Heart right ventricle (tissue), 16 donors: Measurements from ENCODE around the gene CTSL. TPM values are rescaled to one million over a fixed set of nuclear protein-coding genes. Genes with fewer than 3 reads are reported as not detected.

ENCODE experiments used
- ATAC-seq, 8 donors: fragments of 200-7000 bp; cut with Tn5 transposase; one replicate each; pipeline ENCODE4 v1.9.1; 2020; ENCODE audit warnings: mild to moderate bottlenecking in 8 of 8, moderate library complexity in 8 of 8, moderate number of reproducible peaks in 1 of 8
- DNase-seq, 2 donors: peaks; one replicate each; pipeline ENCODE4 v3.0.0-alpha.2; 2020
- H3K27ac ChIP-seq, 10 donors: fragments of 200-600 bp; sonication (generic) in 2 of 10; one replicate each; pipeline versions ENCODE4 v1.5.0 to v1.8.0; 2020 to 2022; ENCODE audit warnings: mild to moderate bottlenecking in 3 of 10
- H3K27me3 ChIP-seq, 7 donors: fragments of 200-600 bp; one replicate each; pipeline ENCODE4 v1.8.0; 2021 to 2022; ENCODE audit warnings: mild to moderate bottlenecking in 2 of 7
- H3K36me3 ChIP-seq, 9 donors: fragments of 200-600 bp; sonication (generic) in 1 of 9; one replicate each; pipeline versions ENCODE4 v1.5.0 to v1.8.0; 2020 to 2022; ENCODE audit warnings: mild to moderate bottlenecking in 2 of 9
- H3K4me1 ChIP-seq, 9 donors: fragments of 200-600 bp; sonication (generic) in 1 of 9; one replicate each; pipeline versions ENCODE4 v1.5.0 to v1.8.0; 2020 to 2022; ENCODE audit warnings: mild to moderate bottlenecking in 4 of 9
- H3K4me3 ChIP-seq, 10 donors: fragments of 200-600 bp; sonication (generic) in 2 of 10; one replicate each; pipeline versions ENCODE4 v1.5.0 to v1.8.0; 2020 to 2022; ENCODE audit warnings: mild to moderate bottlenecking in 7 of 10, moderate library complexity in 2 of 10
- H3K9me3 ChIP-seq, 11 donors: fragments of 200-600 bp in 10 of 11; sonication (generic) in 2 of 11; one replicate each; pipeline versions ENCODE4 v1.5.0 to v1.8.0; 2013 to 2022; ENCODE audit warnings: mild to moderate bottlenecking in 2 of 11, control low read depth in 1 of 11, moderate library complexity in 1 of 11
- CTCF ChIP-seq, 9 donors: fragments of 200-600 bp; sonication (generic) in 2 of 9; IDR thresholded peaks; one replicate each; pipeline versions ENCODE4 v1.5.0 to v1.8.0; 2021 to 2022; ENCODE audit warnings: antibody characterized with exemption in 9 of 9, mild to moderate bottlenecking in 5 of 9, moderate library complexity in 1 of 9
- WGBS, 2 donors: extraction: QIAGEN DNeasy Blood & Tissue Kit; methylation state at CpG; one replicate each; pipeline ENCODE4 v1.1.7; 2013; ENCODE audit warnings: inconsistent platforms in 1 of 2; 5-methylcytosine and 5-hydroxymethylcytosine counted together
- intact Hi-C, 10 donors: fragments of 100-400 bp; cut with DNase I; formaldehyde crosslinking; loops; one replicate each; pipeline versions ENCODE4 v1.11.1 to v1.14.2; 2022
- polyA plus RNA-seq, 2 donors: library from polyadenylated mRNA; stranded (reverse); fragments of 200-250 nt; gene quantifications; one replicate each; pipeline ENCODE4 v1.2.3, GENCODE V29; 2013
- total RNA-seq, 10 donors: library from RNA; stranded (reverse); fragmentation: NEBNext Ultra II Directional in 3 of 10; extraction: Animal tissue kit (Norgen Biotek cat#: 25700) in 3 of 10; gene quantifications; one replicate each; pipeline versions ENCODE4 v1.2.1 to v1.2.4, GENCODE V29; 2021 to 2023
- donor health status: Arrhythmogenic right ventricular cardiomyopathy.
- donor health status: ischemic (EF 13 %, LVEDD 7.1; RV severe dilation, severe dysfunction).
- donor health status: healthy with polysubstance abuse.
- donor health status: DM: no; HTN: yes; CAD: no.
- donor health status: DM: no; HTN: no; CAD: no.
- donor health status: ischemic (EF 25% LVEDD 6.9; RV normal size, moderate dysfunction).
- donor health status: ischemic (EF 25% LVEDD 5.7; RV mildly dilated, moderate dysfunction).
- donor health status: healthy.
- donor health status: DM: yes; HTN: yes; CAD: no.
- donor health status: Ischemic cardiomyopathy.
- donor health status: ischemic (EF 35%, LVEDD 5.7; RV mildly dilated, moderate dysfunction).
- donor health status: nonischemic (EF 11% LVEDD 7.7; RV severe dilation, severe dysfunction).
- donor health status: DM: yes; HTN: yes; CAD: no.
- donor health status: PGD.
- donor health status: ischemic (EF 29% LVEDD 5.4; RV normal size, mild dysfunction).
- donor health status: nonischemic (EF 23%, LVEDD 6.1; RV moderate dilation, normal function).

Gene CTSL
- total and polyA plus RNA-seq, 12 donors: 75.8 to 189 (median 134) TPM

- WGBS, 2 donors: 88 to 90% methylated on average over 1 of the region's 1 CpG
- H3K27me3 ChIP-seq: no peaks in the 10 kb centered on the region
- intact Hi-C loops: no loop called here
- no peaks in the 10 kb centered on the region for H3K4me1 ChIP-seq
- ATAC-seq (no peak), DNase-seq (no peak)
- no peak overlapping the region for H3K4me3 ChIP-seq
- peaks cover 0 to 24% (median 0%) of the 10 kb centered on the region in 11 donors for H3K9me3 ChIP-seq
- no peak for TF ChIP-seq CTCF (IDR thresholded peaks at IDR 0.05)
- H3K27ac ChIP-seq: no peak overlapping the region
- peaks cover 0 to 27% (median 0%) of the 10 kb centered on the region in 9 donors for H3K36me3 ChIP-seq
Measured at GRCh38 chr9:87695523-87695922, 30.4 kb upstream of the CTSL start.

- Histone ChIP-seq H3K4me1 (no peaks in the 10 kb centered on the region), H3K27me3 (no peaks in the 10 kb centered on the region), H3K9me3 (peaks cover 0 to 23% (median 0%) of the 10 kb centered on the region in 11 donors), H3K36me3 (peaks cover 0 to 27% (median 0%) of the 10 kb centered on the region in 9 donors), H3K27ac (no peak overlapping the region), H3K4me3 (no peak overlapping the region)
- DNase-seq (no peak), ATAC-seq (no peak)
- 85 to 92% methylated on average over 7 of the region's 7 CpGs for WGBS, 2 donors
- intact Hi-C loops: no loop called here
- TF ChIP-seq CTCF (IDR thresholded peaks at IDR 0.05): no peak
Measured at GRCh38 chr9:87696641-87697040, 29.3 kb upstream of the CTSL start.

GRCh38 chr9:87698069-87698809 lies 27.7 kb upstream of the CTSL start:
- Histone ChIP-seq H3K4me1 (no peaks in the 10 kb centered on the region), H3K36me3 (peaks cover 0 to 41% (median 0%) of the 10 kb centered on the region in 9 donors), H3K9me3 (peaks cover 0 to 7% (median 0%) of the 10 kb centered on the region in 11 donors), H3K4me3 (no peak overlapping the region), H3K27ac (no peak overlapping the region), H3K27me3 (no peaks in the 10 kb centered on the region)
- ATAC-seq (no peak), DNase-seq (no peak)
- WGBS, 2 donors: 93 to 95% methylated on average over 14 of the region's 14 CpGs
- intact Hi-C loops: no loop called here
- no peak for TF ChIP-seq CTCF (IDR thresholded peaks at IDR 0.05)

- H3K36me3 ChIP-seq: peaks cover 0 to 44% (median 0%) of the 10 kb centered on the region in 9 donors
Measured at GRCh38 chr9:87699835-87700234, 26.1 kb upstream of the CTSL start.

More at GRCh38 chr9:87699835-87700234, 26.1 kb upstream of the CTSL start:
- H3K27me3 ChIP-seq: no peaks in the 10 kb centered on the region
- H3K4me3 ChIP-seq: no peak overlapping the region
- ATAC-seq: no peak
- DNase-seq: no peak
- intact Hi-C loops: no loop called here
- 92 to 94% methylated on average over 4 of the region's 4 CpGs for WGBS, 2 donors
- H3K27ac ChIP-seq: no peak overlapping the region
- H3K9me3 ChIP-seq: no peaks in the 10 kb centered on the region
- H3K4me1 ChIP-seq: no peaks in the 10 kb centered on the region
- TF ChIP-seq CTCF (IDR thresholded peaks at IDR 0.05): no peak
